D721Med (cell line): ENCODE measurements around the gene DOHH.
"Not testable (repeated sequence)": the region's sequence is repeated elsewhere in the genome, so short reads cannot be mapped to it uniquely, and the experiment has no call there.

Experiments
- DNase-seq: peaks from one replicate; pipeline ENCODE4 v3.0.0; 2011; ENCODE audit warnings: low spot score; ENCODE audit not compliant: insufficient read length
- FAIRE-seq: peaks from 2 replicates; lab custom pipeline; 2011; peaks lifted over from hg19 to GRCh38; lab: Jason Lieb, UNC
- TF ChIP-seq, protein P1 (sequence below): IDR thresholded peaks from 2 replicates; pipeline ENCODE4 v1.5.1; 2012; ENCODE audit warnings: mild to moderate bottlenecking, control low read depth; ENCODE audit not compliant: insufficient read depth; ENCODE audit errors: missing control alignments

DOHH gene

GRCh38 chr19:3450796-3451411 lies 49.6 kb downstream of the DOHH start:
- DNase-seq: no peak
- TF ChIP-seq, protein P1, sequence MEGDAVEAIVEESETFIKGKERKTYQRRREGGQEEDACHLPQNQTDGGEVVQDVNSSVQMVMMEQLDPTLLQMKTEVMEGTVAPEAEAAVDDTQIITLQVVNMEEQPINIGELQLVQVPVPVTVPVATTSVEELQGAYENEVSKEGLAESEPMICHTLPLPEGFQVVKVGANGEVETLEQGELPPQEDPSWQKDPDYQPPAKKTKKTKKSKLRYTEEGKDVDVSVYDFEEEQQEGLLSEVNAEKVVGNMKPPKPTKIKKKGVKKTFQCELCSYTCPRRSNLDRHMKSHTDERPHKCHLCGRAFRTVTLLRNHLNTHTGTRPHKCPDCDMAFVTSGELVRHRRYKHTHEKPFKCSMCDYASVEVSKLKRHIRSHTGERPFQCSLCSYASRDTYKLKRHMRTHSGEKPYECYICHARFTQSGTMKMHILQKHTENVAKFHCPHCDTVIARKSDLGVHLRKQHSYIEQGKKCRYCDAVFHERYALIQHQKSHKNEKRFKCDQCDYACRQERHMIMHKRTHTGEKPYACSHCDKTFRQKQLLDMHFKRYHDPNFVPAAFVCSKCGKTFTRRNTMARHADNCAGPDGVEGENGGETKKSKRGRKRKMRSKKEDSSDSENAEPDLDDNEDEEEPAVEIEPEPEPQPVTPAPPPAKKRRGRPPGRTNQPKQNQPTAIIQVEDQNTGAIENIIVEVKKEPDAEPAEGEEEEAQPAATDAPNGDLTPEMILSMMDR: no peak
- no peak for FAIRE-seq

DNA sequence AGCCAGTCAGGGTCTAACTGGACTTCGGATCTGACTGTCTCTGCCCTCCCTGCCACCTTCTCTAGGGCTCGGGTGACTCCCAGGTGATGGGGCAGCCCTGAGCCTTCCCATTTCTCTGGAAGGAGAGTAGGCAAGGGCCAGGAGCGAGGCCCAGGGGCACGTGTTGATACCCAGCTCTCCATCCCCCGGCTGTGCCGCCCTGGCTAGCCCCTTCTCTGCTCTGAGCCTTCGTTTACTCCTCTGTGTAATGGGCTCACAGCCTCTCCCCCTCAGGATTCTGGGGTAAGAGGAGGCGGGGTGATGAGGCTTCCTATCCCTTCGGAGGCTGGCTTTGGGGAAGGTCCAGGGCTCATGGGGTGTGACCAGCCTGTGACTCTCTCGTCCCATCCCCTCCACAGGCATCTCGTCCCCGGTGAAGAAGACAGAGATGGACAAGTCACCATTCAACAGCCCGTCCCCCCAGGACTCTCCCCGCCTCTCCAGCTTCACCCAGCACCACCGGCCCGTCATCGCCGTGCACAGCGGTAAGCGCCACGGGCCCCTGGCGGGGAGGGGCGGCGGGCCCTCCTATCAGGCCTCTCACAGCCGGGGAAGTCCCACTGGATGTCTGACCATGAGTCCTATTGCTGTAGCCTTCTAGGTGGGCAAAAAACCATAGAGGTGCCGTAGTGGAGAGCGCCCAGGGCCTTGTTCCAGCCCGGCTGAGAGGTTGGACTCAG lies 51.7 kb downstream of the DOHH start:
- DNase-seq: no peak
- FAIRE-seq: no peak

GRCh38 chr19:3446657-3447056 lies 53.8 kb downstream of the DOHH start:
- not testable (repeated sequence) for DNase-seq, FAIRE-seq

More for the DNA sequence above, 51.7 kb downstream of the DOHH start:
- TF ChIP-seq, protein P1: no peak

- TF ChIP-seq, protein P1: no peak
Observed at GRCh38 chr19:3444695-3445234, 55.7 kb downstream of the DOHH start.

GRCh38 chr19:3443840-3444694 lies 56.4 kb downstream of the DOHH start:
- TF ChIP-seq, protein P1: no peak
- FAIRE-seq: no peak
- no peak for DNase-seq

More at GRCh38 chr19:3444695-3445234, 55.7 kb downstream of the DOHH start:
- DNase-seq (no peak), FAIRE-seq (no peak)

- no peak for DNase-seq
- TF ChIP-seq, protein P1: no peak
- no peak for FAIRE-seq
Observed at GRCh38 chr19:3442487-3443071, 57.9 kb downstream of the DOHH start.

- TF ChIP-seq, protein P1: no peak
- no peak for DNase-seq
- FAIRE-seq: no peak
Observed at GRCh38 chr19:3441986-3442329, 58.5 kb downstream of the DOHH start.
